Measurements from ENCODE around the gene GKN1. TPM values are rescaled to one million over a fixed set of nuclear protein-coding genes. Genes with fewer than 3 reads are reported as not detected.

GKN1 gene
- total RNA-seq, 1 experiment from 2014 or later, result not detected

GRCh38 chr2:69012310-69013141 is 38.1 kb downstream of the GKN1 start:
- Histone ChIP-seq H3K4me3 (ENCODE audit: low read depth, low read length, poor library complexity, severe bottlenecking) (peak overlapping the region; percentile 95), H3K9me3 (ENCODE audit: low read depth, low read length, poor library complexity, severe bottlenecking) (no peaks in the 10 kb centered on the region), H3K36me3 (ENCODE audit: insufficient read depth, low read length, poor library complexity, severe bottlenecking) (no peaks in the 10 kb centered on the region), H3K27ac (ENCODE audit: low read depth, low read length, poor library complexity, severe bottlenecking) (peak overlapping the region; percentile 86), H3K27me3 (replicated peaks; ENCODE audit: insufficient read depth, low read depth, low read length, poor library complexity) (no peaks in the 10 kb centered on the region), H3K4me1 (ENCODE audit: insufficient read depth, low read length, poor library complexity, severe bottlenecking) (peaks cover 41% of the 10 kb centered on the region)
- intact Hi-C loops (cut with micrococcal nuclease; ENCODE audit: unreplicated experiment), result loop anchor here (1.0 to 5.0 kb wide), 3 partner anchors 84 to 550 kb away; no protein-coding TSS in a partner anchor
- TSS peak; percentile 54 for BruUV-seq (replicated peaks)
- DNase-seq (ENCODE audit: low spot score), result peak; percentile 88
- ChIA-PET POLR2A (ENCODE audit: low non-redundant PET) (no interaction called here), CTCF (interaction anchor here (0.6 to 0.8 kb wide), 5 partner anchors 12 to 1575 kb away, joined by 3 to 7 read pairs (median 6); no protein-coding TSS in a partner anchor)
- TF ChIP-seq CTCF (conservative IDR thresholded peaks at IDR 0.05; ENCODE audit: low read depth, low read length), result peak; percentile 89
- no peak for TF ChIP-seq EZH2 (IDR thresholded peaks at IDR 0.05; ENCODE audit: borderline replicate concordance, low read depth, low read length, poor library complexity, severe bottlenecking)

GRCh38 chr2:69013142-69013839 is 38.9 kb downstream of the GKN1 start, which contains the start of gene ANTXR1:
Gene ANTXR1, plus strand, starts transcription at chr2:69013179. Its CDS starts 321 bp downstream, at chr2:69013500.
- peak within 1 kb of the TSS; percentile 86 for H3K27ac ChIP-seq (ENCODE audit: low read depth, low read length, poor library complexity, severe bottlenecking)
- no peaks in the 10 kb centered on the region for H3K27me3 ChIP-seq (replicated peaks; ENCODE audit: insufficient read depth, low read depth, low read length, poor library complexity)
- intact Hi-C loops (cut with micrococcal nuclease; ENCODE audit: unreplicated experiment), result loop anchor here (1.0 to 5.0 kb wide), 3 partner anchors 84 to 551 kb away; no protein-coding TSS in a partner anchor
- BruUV-seq (replicated peaks), result no TSS peak
- DNase-seq (ENCODE audit: low spot score), result peak; percentile 93
- no peaks in the 10 kb centered on the region for H3K36me3 ChIP-seq (ENCODE audit: insufficient read depth, low read length, poor library complexity, severe bottlenecking)
- no peaks in the 10 kb centered on the region for H3K9me3 ChIP-seq (ENCODE audit: low read depth, low read length, poor library complexity, severe bottlenecking)
- CTCF ChIA-PET, result interaction anchor here (0.5 to 0.8 kb wide), 6 partner anchors 11 to 1574 kb away, joined by 3 to 7 read pairs (median 5); no protein-coding TSS in a partner anchor
- POLR2A ChIA-PET (ENCODE audit: low non-redundant PET), result no interaction called here
- H3K4me3 ChIP-seq (ENCODE audit: low read depth, low read length, poor library complexity, severe bottlenecking), result peak within 1 kb of the TSS; percentile 95
- no peak for TF ChIP-seq EZH2 (IDR thresholded peaks at IDR 0.05; ENCODE audit: borderline replicate concordance, low read depth, low read length, poor library complexity, severe bottlenecking)
- 0 out of 2 replicates have a peak, but pooled peaks have one; percentile 1 for TF ChIP-seq CTCF (conservative IDR thresholded peaks at IDR 0.05; ENCODE audit: low read depth, low read length)
- H3K4me1 ChIP-seq (ENCODE audit: insufficient read depth, low read length, poor library complexity, severe bottlenecking), result peaks cover 48% of the 10 kb centered on the region

Measured in A673 (cell line).